ENCODE data around the gene TMTC1. TPM values are rescaled to one million over a fixed set of nuclear protein-coding genes. Genes with fewer than 3 reads are reported as not detected.

The TMTC1 gene
- total RNA-seq, 2 donors from 2014 or later, result 76.3 to 160 TPM

DNA sequence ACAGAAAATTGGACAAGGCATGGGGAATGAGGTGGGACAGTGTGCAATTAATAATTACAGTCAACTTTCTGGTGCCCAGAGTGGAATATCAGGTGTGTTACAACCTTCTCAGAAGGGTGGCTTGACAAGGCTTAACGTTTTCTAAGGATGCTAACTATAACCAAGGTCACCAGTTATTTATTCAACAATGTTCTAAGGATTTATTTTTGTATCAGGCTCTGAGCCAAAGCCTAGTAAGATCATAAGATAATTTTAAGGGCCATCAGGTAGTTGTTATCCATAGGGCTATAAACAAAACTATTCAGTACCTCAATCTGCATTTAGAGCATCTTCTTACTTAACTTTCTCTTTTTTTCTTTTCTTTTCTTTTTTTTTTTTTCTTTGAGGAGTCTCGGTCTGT lies 134.0 kb downstream of the TMTC1 start:
- TF ChIP-seq, protein P1, sequence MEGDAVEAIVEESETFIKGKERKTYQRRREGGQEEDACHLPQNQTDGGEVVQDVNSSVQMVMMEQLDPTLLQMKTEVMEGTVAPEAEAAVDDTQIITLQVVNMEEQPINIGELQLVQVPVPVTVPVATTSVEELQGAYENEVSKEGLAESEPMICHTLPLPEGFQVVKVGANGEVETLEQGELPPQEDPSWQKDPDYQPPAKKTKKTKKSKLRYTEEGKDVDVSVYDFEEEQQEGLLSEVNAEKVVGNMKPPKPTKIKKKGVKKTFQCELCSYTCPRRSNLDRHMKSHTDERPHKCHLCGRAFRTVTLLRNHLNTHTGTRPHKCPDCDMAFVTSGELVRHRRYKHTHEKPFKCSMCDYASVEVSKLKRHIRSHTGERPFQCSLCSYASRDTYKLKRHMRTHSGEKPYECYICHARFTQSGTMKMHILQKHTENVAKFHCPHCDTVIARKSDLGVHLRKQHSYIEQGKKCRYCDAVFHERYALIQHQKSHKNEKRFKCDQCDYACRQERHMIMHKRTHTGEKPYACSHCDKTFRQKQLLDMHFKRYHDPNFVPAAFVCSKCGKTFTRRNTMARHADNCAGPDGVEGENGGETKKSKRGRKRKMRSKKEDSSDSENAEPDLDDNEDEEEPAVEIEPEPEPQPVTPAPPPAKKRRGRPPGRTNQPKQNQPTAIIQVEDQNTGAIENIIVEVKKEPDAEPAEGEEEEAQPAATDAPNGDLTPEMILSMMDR (IDR thresholded peaks at IDR 0.05), result no peak
- no peaks in the 10 kb centered on the region for H3K36me3 ChIP-seq
- no peak for ATAC-seq (ENCODE audit: insufficient number of reproducible peaks, low FRiP score, low read depth)

DNA sequence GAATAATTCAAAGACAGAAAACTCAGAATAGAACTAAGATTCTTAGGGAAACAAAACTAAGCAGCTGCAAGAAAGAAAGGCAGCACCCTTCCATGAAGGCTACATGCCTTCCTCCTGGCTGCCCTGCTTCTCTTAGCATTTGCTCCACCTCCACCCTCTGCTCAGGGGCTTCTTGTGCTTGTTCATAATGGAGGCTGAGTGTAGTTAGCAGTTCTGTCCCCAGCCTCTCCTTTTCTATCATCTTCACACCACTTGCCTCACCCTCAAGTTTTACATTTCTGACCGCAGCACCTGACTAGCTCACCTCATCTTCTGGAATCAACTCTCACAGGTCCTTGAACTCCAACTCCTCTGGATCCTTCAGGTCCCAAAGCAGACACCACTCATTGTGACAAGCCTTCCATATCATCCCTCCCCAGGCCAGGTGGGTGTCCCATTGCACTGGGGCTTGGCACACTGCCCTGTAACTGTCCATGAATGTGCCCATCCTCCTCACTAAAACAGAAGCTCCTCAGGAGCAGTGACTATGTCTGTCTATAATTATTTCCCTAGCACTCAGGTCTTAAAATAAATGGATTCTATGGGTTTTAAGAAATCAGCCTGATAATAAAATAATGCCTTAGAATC lies 139.1 kb downstream of the TMTC1 start:
- Histone ChIP-seq H3K27me3 (replicated peaks; ENCODE audit: insufficient read depth) (no peaks in the 10 kb centered on the region), H3K27ac (no peak overlapping the region), H3K4me1 (ENCODE audit: control insufficient read depth in 1 of 2, low read depth in 2 of 2) (peaks cover 13 to 21% of the 10 kb centered on the region in 2 donors), H3K4me3 (no peak overlapping the region), H3K36me3 (no peaks in the 10 kb centered on the region), H3K9me3 (no peaks in the 10 kb centered on the region)
- DNase-seq (ENCODE audit: low spot score) (no peak), ATAC-seq (ENCODE audit: insufficient number of reproducible peaks, low FRiP score, low read depth) (no peak)
- TF ChIP-seq, protein P1 (IDR thresholded peaks at IDR 0.05), result no peak

More for the DNA sequence above, 134.0 kb downstream of the TMTC1 start:
- Histone ChIP-seq H3K4me3 (no peak overlapping the region), H3K27ac (no peak overlapping the region), H3K27me3 (replicated peaks; ENCODE audit: insufficient read depth) (no peaks in the 10 kb centered on the region), H3K4me1 (ENCODE audit: control insufficient read depth in 1 of 2, low read depth in 2 of 2) (no peaks in the 10 kb centered on the region), H3K9me3 (no peaks in the 10 kb centered on the region)
- no peak for DNase-seq (ENCODE audit: low spot score)

DNA sequence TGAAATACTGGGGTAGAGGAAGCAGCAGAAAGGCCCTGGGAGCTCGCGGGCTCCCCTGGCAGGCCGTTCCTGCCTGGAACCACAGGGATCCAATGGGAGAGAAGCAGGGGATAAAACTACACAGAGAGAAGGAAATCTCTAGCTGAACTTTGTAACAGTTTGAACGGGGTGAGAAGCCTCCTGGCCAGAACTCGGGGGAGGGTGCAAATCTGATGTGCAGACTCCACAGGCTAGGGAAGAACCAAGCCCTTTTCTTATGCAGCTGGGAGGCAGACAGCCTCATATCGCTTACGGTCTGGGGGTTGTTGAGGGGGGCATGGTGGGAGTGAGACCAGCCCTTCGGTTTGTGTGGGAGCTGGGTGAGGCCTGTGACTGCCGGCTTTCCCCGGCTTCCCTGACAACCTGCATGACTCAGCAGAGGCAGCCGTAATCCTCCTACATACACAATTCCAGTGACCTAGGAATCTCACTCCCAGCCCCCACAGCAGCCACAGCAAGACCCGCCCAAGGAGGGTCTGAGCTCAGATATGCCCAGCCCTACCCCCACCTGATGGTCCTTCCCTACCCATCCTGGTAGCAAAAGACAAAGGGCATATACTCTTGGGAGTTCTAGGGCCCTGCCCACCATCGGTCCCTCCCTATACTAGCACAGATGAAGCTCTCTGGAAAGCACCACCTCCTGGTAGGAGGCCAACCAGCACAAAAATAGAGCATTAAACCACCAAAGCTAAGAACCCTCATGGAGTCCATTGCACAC lies 143.0 kb downstream of the TMTC1 start:
- peaks cover 13 to 22% of the 10 kb centered on the region in 2 donors for H3K4me1 ChIP-seq (ENCODE audit: control insufficient read depth in 1 of 2, low read depth in 2 of 2)
- DNase-seq (ENCODE audit: low spot score) (no peak), ATAC-seq (ENCODE audit: insufficient number of reproducible peaks, low FRiP score, low read depth) (no peak)
- no peaks in the 10 kb centered on the region for H3K27me3 ChIP-seq (replicated peaks; ENCODE audit: insufficient read depth)
- H3K36me3 ChIP-seq, result no peaks in the 10 kb centered on the region
- H3K9me3 ChIP-seq, result no peaks in the 10 kb centered on the region
- TF ChIP-seq, protein P1 (IDR thresholded peaks at IDR 0.05), result peak; percentile 47
- H3K4me3 ChIP-seq, result peak overlapping the region; percentile 59
- H3K27ac ChIP-seq, result peak overlapping the region; percentile 71 to 81

DNA sequence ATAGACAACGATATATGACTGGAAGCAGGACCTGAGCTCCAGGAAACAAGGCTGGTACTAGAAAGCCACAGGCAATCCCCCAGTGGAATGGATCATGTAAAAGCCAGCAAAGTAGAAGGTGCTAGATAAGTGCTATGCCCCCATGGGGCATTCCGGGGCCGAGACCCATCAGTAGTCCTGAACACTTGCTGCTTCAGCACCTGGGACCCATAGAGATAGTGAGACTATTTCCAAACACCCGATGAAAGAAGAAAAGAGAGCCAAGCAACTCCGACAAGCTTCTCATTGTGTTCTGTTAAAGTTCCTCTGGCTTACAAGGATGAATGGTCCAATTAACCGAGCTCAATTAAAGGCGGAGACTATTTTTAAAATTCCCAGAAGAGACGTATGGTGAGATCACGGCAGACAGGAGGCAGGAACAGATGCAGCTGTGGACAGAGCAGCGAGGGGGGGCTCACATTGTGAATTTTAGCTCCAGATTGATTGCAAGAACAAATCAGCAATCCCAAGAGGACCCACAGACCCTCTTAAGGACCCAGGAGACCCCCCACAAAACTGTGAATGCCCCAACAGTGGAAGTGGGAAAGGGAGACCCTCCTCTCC lies 143.7 kb downstream of the TMTC1 start:
- H3K4me1 ChIP-seq (ENCODE audit: control insufficient read depth in 1 of 2, low read depth in 2 of 2), result peaks cover 13 to 22% of the 10 kb centered on the region in 2 donors
- ATAC-seq (ENCODE audit: insufficient number of reproducible peaks, low FRiP score, low read depth), result no peak
- peak overlapping the region; percentile 71 to 81 for H3K27ac ChIP-seq

More for the DNA sequence above, 143.7 kb downstream of the TMTC1 start:
- Histone ChIP-seq H3K9me3 (no peaks in the 10 kb centered on the region), H3K4me3 (peak overlapping the region; percentile 59), H3K36me3 (no peaks in the 10 kb centered on the region), H3K27me3 (replicated peaks; ENCODE audit: insufficient read depth) (no peaks in the 10 kb centered on the region)
- DNase-seq (ENCODE audit: low spot score), result no peak
- TF ChIP-seq, protein P1 (IDR thresholded peaks at IDR 0.05), result no peak
